GM18861 (cell line): ENCODE measurements around the gene AQR.

Experiments used
- ATAC-seq: cut with Tn5 transposase; IDR thresholded peaks from one replicate; pipeline ENCODE4 v1.9.1; 2021; ENCODE audit not compliant: unreplicated experiment

AQR gene

GRCh38 chr15:34883633-34884032 is 85.9 kb downstream of the AQR start:
- no peak for ATAC-seq

DNA sequence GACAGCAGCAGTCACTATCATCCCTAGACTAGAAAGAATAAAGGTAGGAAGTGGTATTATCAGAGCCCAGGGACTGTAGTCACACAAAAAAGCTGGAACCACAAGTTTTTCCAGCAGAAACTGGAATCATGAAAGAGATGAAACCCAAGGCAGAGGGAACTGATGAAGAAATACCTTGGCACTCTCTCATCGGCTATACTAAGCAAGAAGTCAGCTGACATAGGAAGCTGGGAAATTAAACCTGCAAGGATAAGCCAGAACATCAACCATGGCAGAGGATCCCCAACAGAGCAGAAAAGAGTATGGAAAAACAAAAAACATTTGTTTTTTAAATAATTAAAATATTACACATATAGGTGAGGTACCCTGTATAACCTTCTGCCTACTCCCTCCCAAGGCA is 86.5 kb downstream of the AQR start:
- no peak for ATAC-seq

- ATAC-seq: no peak
These were observed 90.4 kb downstream of the AQR start for GRCh38 chr15:34879107-34879506.

GRCh38 chr15:34876640-34877039 is 92.9 kb downstream of the AQR start:
- no peak for ATAC-seq

DNA sequence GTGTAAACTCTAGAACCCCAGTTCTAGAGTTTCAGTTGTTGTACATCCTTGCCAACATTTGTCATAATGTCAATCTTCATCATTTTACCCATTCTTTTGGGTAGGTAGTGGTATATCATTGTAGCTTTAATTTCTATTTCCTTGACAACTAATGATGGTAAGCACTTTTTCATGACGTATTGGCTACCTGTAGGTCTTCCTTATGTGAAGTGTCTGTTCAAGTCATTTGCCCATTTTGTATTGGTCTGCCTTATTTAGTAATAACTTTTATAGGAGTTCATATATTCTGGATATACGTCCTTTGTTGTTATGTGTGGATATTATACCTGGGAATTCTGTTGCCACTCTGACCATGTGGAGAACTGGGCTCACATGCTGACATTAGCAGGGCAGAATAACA is 100.4 kb downstream of the AQR start:
- no peak for ATAC-seq

DNA sequence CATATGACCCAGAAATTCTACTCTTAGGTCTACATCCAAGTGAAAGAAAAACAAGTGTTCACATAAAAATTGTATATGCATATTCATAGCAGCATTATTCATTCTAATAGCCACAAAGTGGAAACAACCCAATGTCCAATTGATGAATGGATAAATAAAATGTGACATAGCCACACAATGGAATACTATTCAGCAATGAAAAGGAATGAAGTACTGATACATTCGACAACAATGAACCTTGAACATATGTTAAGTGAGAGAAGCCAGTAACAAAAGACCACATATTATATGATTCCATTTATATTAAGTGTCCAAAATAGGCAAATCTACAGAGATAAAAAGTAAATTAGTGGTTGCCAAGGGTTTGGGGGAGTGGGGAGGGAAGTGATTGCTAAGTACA is 104.0 kb downstream of the AQR start:
- ATAC-seq: no peak

DNA sequence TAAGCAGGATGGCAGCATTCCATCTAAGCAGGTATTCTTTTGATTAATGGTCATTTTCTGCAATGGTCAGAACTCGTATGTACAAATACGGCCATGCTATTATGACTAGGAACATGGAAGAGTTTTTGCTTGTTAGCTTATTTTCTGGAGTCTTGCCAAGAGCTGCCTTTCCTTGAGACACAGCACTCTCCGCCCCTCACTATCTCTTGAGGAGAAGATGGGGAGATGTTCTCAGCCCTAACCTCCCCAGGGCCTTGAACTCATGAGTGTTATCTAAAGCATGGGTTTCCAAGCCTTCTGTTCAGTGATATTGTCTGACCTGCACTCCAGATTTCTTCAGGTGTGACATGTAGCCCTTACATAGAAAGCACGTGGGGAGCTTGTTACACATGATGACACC is 108.3 kb downstream of the AQR start:
- no peak for ATAC-seq

DNA sequence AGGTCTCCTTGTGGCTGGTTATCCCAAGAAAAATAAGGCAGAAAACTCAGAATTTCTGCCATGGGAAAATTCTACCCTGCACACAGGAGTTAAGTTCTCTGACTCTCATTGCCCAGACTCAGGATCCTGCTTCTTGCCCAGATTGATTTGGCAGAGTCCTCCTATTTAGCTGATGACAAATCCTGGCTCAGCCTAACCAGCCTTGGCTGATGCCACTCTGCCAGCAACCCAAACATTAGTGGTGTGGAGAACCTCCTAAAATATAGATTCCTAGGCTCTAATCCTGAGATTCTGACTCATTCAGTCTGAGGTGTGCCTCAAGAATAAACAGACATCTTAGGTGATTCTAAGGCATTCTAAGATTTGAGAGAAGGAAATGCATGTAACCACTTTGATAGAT is 113.6 kb downstream of the AQR start:
- ATAC-seq: no peak

- no peak for ATAC-seq
These were observed 114.1 kb downstream of the AQR start for GRCh38 chr15:34855413-34855812.

DNA sequence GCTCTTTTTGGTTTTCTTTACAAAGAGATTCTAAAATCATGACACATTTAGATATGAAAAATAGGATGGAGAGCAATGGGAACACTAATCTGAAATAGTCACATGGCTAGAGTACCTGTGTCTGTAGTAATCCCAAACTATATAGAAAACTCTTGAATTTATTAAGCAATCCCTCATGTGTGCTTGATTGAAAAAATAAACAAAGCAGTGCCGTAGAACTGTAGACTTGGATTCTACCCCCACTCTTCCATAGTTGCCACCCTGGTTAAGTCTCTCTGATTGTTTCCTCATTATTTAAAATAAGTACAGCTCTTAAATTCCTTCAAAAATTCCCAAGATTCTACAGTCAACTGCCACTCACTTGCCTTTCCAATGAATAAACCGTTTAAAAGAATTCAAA is 115.3 kb downstream of the AQR start:
- no peak for ATAC-seq

DNA sequence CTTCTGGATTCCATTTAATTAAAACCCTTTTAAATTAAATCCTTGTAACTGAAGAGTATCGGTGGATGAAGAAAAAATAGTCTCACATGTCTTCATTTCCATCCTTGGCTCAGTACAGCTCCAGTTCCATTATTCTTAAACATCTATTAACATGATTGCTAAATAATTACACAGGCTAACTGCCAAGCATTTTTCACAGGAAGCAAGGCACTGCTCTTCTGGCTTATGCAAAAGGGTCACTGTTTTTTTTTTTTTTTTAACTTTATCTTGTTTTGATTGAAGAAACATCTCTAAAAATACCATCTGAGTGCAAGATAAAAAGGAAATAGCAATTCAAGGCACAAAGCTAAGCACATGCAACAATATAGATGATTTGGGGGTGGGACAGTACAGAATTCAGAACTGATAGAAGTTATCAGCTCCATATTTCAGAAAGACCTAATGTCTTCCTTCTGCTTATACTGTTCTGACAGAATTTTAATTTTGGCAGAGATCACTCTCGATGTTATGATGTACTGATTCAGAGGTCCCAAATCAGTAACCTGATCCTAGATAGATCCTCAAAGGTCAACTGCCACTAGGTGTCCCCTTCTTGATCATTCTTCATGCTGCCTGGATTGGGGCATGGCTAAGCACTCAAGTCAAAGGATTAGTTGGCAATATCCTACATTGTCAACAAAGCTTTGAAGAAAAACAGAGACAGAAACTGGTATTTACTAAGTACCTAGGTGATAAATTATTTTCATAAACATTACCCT is 116.4 kb downstream of the AQR start:
- ATAC-seq: no peak

GRCh38 chr15:34851751-34852150 is 117.8 kb downstream of the AQR start:
- ATAC-seq: no peak

DNA sequence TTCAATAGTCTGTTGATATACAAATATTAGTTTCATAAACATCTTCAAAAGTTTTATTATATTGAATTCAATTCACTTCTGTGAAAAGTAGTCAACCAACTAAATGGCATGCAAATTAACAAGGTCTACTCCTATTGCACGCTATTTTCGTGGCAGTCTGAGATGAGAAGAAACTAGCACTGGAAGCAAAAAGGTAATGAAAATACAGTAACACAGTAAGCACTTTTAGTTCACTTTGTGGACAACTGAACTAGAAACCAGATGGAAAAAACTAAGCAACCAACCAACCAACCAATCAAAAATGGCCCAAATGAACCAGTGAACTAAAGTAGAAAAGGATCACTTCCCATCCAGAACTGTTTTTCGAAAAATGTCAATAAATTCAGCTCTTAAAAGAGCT is 118.5 kb downstream of the AQR start:
- no peak for ATAC-seq

DNA sequence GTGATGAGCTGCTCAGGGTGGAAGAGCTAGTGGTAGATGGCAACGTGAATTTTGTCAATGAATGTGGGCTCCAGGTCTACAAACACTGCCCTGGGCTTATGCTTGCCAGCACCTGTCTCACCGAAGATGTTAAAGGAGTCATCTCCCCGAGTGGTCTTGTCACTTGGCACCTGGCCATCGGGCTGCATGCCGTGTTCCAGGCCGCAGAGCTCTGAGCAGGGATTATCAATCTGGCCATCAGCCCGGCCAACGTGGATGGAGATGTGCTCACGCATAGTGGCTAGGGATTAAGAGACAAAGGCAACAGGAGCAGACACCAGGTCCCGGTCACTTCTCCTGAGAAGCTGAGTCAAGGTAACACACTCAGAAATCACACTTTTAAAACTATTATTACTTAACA is 119.4 kb downstream of the AQR start:
- ATAC-seq: no peak

DNA sequence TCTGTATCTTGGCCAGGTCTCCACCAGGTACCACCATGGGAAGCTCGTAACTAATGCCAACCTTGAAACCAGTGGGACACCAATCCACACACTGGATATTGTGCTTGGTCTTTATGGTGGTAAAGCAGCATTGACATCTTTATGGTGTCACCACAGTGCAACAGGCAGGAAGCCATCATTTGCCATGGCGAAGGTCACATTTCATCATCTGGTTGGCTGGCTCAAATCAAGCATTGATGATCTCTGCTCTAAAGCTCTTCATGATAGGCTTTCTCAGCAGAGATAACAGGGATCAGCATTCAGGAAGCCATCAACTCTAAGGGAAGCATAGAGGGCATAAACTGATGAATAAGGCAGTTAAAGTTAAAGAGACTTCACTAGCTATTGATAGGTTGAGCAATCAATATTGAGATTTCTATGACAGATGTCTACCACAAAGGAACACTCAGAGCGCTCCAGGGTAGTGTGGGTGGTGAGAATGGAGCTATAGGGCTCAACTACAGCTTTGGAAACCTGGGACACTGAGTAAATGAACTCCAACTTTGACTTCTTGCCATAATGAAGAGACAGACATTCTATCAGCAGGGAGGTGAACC is 120.1 kb downstream of the AQR start:
- no peak for ATAC-seq

- ATAC-seq: no peak
These were observed 121.9 kb downstream of the AQR start for GRCh38 chr15:34847598-34847997.

DNA sequence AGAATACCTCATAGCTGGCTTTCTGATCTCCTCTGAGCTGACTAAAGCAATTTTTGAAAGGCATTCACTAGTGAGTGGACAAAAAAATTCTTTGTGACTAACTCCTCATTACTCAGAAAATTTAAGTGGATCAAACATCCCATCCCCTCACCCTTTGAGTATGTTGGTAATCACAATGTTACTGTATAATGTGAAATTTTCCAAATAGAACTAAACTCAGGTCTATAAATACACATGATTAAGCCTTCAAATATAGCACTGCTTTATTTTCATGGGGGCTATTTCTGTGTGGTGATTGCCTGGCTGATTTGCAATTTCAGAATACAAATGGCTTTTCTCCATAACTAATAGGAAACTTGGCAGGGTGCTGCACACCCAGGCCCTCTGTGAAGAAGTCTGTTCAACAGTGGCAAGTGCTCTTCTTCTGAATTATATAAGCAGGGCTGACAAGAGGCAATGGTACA is 128.2 kb downstream of the AQR start:
- ATAC-seq: no peak

DNA sequence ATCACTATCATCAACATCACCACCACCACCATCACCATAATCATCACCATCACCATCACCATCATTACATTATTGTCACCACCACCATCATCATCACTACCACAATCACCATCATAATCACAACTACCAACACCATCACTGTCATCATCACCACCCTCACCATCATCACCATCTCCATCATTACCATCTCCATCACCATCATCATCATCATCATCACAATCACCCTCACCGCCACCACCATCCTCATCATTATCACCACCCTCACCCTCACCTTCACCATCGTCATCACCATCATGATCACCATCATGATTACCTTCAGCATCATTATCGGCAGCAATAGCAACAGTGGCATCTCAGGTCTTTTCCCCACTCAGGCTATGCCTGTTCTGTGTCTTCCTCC is 131.3 kb downstream of the AQR start:
- no peak for ATAC-seq

DNA sequence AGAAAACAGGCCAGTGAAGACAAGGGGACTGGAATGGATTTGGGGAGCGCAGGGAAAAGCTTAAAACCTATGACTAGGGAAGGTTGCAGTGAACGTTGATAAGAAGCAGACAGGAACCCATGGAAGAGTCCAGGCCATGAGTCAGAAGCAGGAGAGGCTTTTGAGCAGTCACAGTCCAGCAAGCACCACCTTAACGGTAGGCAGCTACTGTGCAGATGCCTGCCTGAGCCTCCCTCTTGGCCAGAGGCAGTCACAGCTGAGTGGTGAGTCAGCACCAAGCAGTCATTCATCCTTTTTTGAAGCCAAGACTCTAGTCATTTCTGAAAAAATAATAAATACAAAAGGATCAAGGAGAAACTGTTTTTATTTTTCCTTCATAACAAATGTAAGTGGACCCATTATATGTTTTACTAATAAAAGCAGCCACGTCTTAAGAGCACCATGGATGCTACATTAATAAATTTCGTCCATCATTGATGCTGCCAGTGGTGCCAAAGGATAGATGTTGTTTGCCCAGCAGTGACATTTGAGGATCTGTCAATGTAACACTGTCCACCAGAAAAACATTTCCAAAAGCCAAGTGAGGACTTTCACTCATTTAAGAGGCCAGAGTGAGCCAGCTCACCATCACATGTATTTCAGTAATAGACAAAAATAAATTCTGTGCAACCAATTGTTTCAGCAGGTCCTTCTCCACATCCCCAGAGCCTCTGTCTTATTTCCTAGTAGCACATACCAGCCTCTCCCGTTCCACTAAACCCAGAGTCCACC is 132.1 kb downstream of the AQR start:
- ATAC-seq: no peak

DNA sequence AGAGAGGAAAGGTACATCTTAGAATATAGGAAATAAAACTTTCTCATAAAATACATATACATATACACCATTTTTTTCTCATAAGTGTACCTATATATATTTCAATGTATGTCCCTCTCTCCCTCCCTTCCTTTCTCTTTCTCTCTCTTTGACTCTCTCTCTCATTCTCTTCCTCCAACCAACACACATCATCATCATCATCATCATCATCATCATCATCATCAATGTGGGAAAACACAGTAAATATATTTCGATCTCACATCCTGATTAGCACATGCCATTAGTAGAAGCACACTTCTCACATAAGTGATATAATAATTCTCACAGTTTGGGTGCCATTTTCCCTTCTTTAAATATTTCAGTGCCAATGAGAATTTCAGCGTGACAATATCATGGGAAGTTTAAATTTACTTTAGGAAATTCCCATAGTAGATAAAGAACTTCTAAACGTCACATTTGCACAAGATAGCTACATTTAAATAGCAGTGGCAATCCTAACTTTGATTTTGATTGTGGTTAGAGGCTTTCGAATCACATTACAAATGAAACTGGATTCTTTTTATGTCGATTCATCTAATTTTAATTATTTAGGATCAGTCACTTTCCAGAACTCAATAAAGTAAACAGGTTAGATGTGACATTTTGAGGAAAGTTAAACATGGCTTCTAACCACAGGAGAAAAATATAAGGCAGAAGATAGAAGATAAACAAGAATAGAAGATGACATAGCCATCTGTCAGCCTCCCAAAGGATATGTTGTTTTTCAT is 141.2 kb downstream of the AQR start:
- ATAC-seq: no peak

GRCh38 chr15:34821831-34822230 is 147.7 kb downstream of the AQR start:
- no peak for ATAC-seq
